Mesenchymal stem cell (in vitro differentiated cells and primary cell): ENCODE results near the gene SLC22A14.
"Not testable (repeated sequence)": the region's sequence is repeated elsewhere in the genome, so short reads cannot be mapped to it uniquely, and the experiment has no call there.

Experiments
- DNase-seq: peaks from one replicate; pipeline ENCODE4 v3.0.0-alpha.2; 2013
- H2AFZ ChIP-seq: one replicate; pipeline ENCODE4 v1.6.1; 2013; ENCODE audit warnings: low read depth, mild to moderate bottlenecking, control low read depth, inconsistent platforms, low read length, moderate library complexity
- H2AK5ac ChIP-seq: 2 replicates; pipeline ENCODE4 v1.6.1; 2013; ENCODE audit warnings: low read length, moderate library complexity, mild to moderate bottlenecking, inconsistent platforms; ENCODE audit not compliant: severe bottlenecking
- H2BK120ac ChIP-seq: one replicate; pipeline ENCODE4 v1.6.1; 2013; ENCODE audit warnings: low read depth, mild to moderate bottlenecking, inconsistent platforms, low read length, moderate library complexity
- H2BK12ac ChIP-seq, 2 experiments: one replicate each; pipeline ENCODE4 v1.6.1; 2013; ENCODE audit warnings: inconsistent platforms in 2 of 2, low read length in 2 of 2, mild to moderate bottlenecking in 2 of 2, moderate library complexity in 2 of 2, control low read depth in 1 of 2
- H2BK15ac ChIP-seq: one replicate; pipeline ENCODE4 v1.6.1; 2013; ENCODE audit warnings: mild to moderate bottlenecking, low read depth, inconsistent platforms; ENCODE audit not compliant: poor library complexity, severe bottlenecking
- H2BK5ac ChIP-seq: 2 replicates; pipeline ENCODE4 v1.6.1; 2013; ENCODE audit warnings: low read depth, mild to moderate bottlenecking, low read length, control low read depth, inconsistent platforms; ENCODE audit not compliant: poor library complexity, severe bottlenecking
- H3K14ac ChIP-seq, 2 experiments: one replicate each; pipeline ENCODE4 v1.6.1; 2013; ENCODE audit warnings: inconsistent platforms in 2 of 2, low read length in 2 of 2, control low read depth in 1 of 2, mild to moderate bottlenecking in 1 of 2, moderate library complexity in 1 of 2
- H3K18ac ChIP-seq, 2 experiments: one replicate each; pipeline ENCODE4 v1.6.1; 2013; ENCODE audit warnings: inconsistent platforms in 2 of 2, low read length in 2 of 2, control low read depth in 1 of 2, low read depth in 1 of 2, mild to moderate bottlenecking in 1 of 2
- H3K23ac ChIP-seq, 2 experiments: one replicate each; pipeline ENCODE4 v1.6.1; 2013; ENCODE audit warnings: inconsistent platforms in 2 of 2, low read length in 2 of 2, mild to moderate bottlenecking in 2 of 2, moderate library complexity in 2 of 2, control low read depth in 1 of 2
- H3K27ac ChIP-seq: 2 replicates; pipeline ENCODE4 v1.5.1; 2013; ENCODE audit warnings: mild to moderate bottlenecking, moderate library complexity, low read length, control low read depth, inconsistent platforms; ENCODE audit not compliant: poor library complexity, severe bottlenecking
- H3K27me3 ChIP-seq, 2 experiments: 2 replicates each; pipeline versions ENCODE4 v1.6.1 to v1.7.0; 2013; ENCODE audit warnings: low read length in 2 of 2, mild to moderate bottlenecking in 2 of 2, moderate library complexity in 2 of 2, control low read depth in 1 of 2, inconsistent platforms in 1 of 2; ENCODE audit not compliant: control insufficient read depth in 1 of 2, insufficient read depth in 1 of 2
- H3K36me3 ChIP-seq, 2 experiments: 2 replicates each; pipeline versions ENCODE4 v1.6.1 to v1.7.0; 2013; ENCODE audit warnings: low read length in 2 of 2, control low read depth in 1 of 2, inconsistent platforms in 1 of 2, low read depth in 1 of 2, mild to moderate bottlenecking in 1 of 2; ENCODE audit not compliant: insufficient read depth in 2 of 2, control insufficient read depth in 1 of 2
- H3K4ac ChIP-seq, 2 experiments: one replicate each; pipeline ENCODE4 v1.6.1; 2013; ENCODE audit warnings: inconsistent platforms in 2 of 2, low read length in 2 of 2, mild to moderate bottlenecking in 2 of 2, moderate library complexity in 2 of 2, control low read depth in 1 of 2, low read depth in 1 of 2
- H3K4me1 ChIP-seq: 2 replicates; pipeline ENCODE4 v1.6.1; 2013; ENCODE audit warnings: low read depth, low read length, control low read depth; ENCODE audit not compliant: control insufficient read depth, insufficient read depth
- H3K4me2 ChIP-seq: 2 replicates; pipeline ENCODE4 v1.6.1; 2013; ENCODE audit warnings: low read length, mild to moderate bottlenecking, inconsistent platforms; ENCODE audit not compliant: poor library complexity, severe bottlenecking
- H3K4me3 ChIP-seq, 2 experiments: 2 replicates each; pipeline versions ENCODE4 v1.5.1 to v1.7.0; 2013; ENCODE audit warnings: low read length in 2 of 2, mild to moderate bottlenecking in 2 of 2, control low read depth in 1 of 2, low read depth in 1 of 2; ENCODE audit not compliant: insufficient read depth in 1 of 2
- H3K79me1 ChIP-seq: replicated peaks from 2 replicates; pipeline ENCODE4 v1.6.1; 2013; ENCODE audit warnings: mild to moderate bottlenecking, control low read depth, low read length, inconsistent platforms; ENCODE audit not compliant: poor library complexity, severe bottlenecking
- H3K9ac ChIP-seq: 2 replicates; pipeline ENCODE4 v1.7.0; 2013; ENCODE audit warnings: mild to moderate bottlenecking, low read length, moderate library complexity
- H3K9me3 ChIP-seq: 2 replicates; pipeline ENCODE4 v1.7.0; 2013; ENCODE audit warnings: mild to moderate bottlenecking, low read length; ENCODE audit not compliant: control insufficient read depth
- H4K8ac ChIP-seq: one replicate; pipeline ENCODE4 v1.6.1; 2013; ENCODE audit warnings: inconsistent platforms, mild to moderate bottlenecking, low read length, moderate library complexity
- H4K91ac ChIP-seq: one replicate; pipeline ENCODE4 v1.6.1; 2013; ENCODE audit warnings: mild to moderate bottlenecking, low read length, inconsistent platforms
- WGBS: methylation state at CpG from one replicate; pipeline ENCODE4 v1.1.7; 2013; ENCODE audit warnings: mixed read lengths; 5-methylcytosine and 5-hydroxymethylcytosine counted together

SLC22A14 gene

DNA sequence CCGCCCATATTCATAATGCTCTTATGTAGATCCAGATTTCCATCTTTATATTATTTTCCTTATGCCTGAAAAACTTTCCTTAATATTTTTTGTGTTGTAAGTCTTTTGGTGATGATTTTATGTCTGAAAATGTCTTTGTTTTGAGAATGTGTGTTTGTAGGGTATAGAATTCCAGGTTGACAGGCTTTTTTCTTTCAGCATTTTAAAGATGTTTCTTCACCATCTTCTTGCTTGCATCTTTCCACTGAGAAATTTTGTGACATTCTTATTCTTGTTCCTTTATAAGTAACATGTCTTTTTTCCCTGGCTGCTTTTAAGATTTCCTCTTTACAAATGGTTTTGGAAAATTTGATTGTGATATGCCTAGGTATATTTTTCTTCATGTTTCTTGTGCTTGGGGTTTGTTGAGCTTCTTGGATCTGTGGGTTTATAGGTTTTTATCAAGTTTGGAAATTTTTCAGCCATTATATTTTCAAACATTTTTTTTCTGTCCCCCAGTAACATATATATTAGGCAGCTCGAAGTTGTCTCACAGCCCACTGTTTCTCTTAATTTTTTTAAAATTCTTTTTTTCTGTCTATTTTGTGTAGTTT lies 43.6 kb upstream of the SLC22A14 start:
- Histone ChIP-seq H3K9ac (no peak overlapping the region), H2BK15ac (no peak overlapping the region), H2AFZ (no peak overlapping the region), H3K27me3 (no peaks in the 10 kb centered on the region), H3K9me3 (peaks cover 28% of the 10 kb centered on the region), H3K18ac (no peak overlapping the region), H2BK120ac (no peak overlapping the region), H2BK5ac (no peak overlapping the region), H3K79me1 (peaks cover 15% of the 10 kb centered on the region), H3K23ac (no peak overlapping the region), H3K4me1 (no peaks in the 10 kb centered on the region), H3K36me3 (peaks cover 4 to 81% of the 10 kb centered on the region in 2 experiments), H4K8ac (no peak overlapping the region), H2BK12ac (no peak overlapping the region), H4K91ac (no peak overlapping the region), H3K27ac (no peak overlapping the region), H3K14ac (no peak overlapping the region), H3K4me2 (no peak overlapping the region), H3K4ac (no peak overlapping the region), H2AK5ac (no peak overlapping the region), H3K4me3 (no peak overlapping the region)
- no CpG with 5 or more reads among the region's 2 CpGs for WGBS
- DNase-seq: no peak

GRCh38 chr3:38242812-38243211 lies 39.3 kb upstream of the SLC22A14 start:
- H3K4me3 ChIP-seq, H3K27ac ChIP-seq, H2BK120ac ChIP-seq, H2AFZ ChIP-seq, H3K23ac ChIP-seq, H2BK15ac ChIP-seq, H2BK5ac ChIP-seq, H3K4me2 ChIP-seq, H3K9ac ChIP-seq, H3K14ac ChIP-seq, DNase-seq, H3K27me3 ChIP-seq, H3K18ac ChIP-seq, H3K4ac ChIP-seq, H3K4me1 ChIP-seq, H2BK12ac ChIP-seq, H4K91ac ChIP-seq, H2AK5ac ChIP-seq, H4K8ac ChIP-seq: not testable (repeated sequence)
- 97% methylated on average over 4 of the region's 4 CpGs for WGBS
- H3K79me1 ChIP-seq: peaks cover 17% of the 10 kb centered on the region
- H3K9me3 ChIP-seq: peaks cover 18% of the 10 kb centered on the region
- peaks cover 7 to 59% of the 10 kb centered on the region in 2 experiments for H3K36me3 ChIP-seq

DNA sequence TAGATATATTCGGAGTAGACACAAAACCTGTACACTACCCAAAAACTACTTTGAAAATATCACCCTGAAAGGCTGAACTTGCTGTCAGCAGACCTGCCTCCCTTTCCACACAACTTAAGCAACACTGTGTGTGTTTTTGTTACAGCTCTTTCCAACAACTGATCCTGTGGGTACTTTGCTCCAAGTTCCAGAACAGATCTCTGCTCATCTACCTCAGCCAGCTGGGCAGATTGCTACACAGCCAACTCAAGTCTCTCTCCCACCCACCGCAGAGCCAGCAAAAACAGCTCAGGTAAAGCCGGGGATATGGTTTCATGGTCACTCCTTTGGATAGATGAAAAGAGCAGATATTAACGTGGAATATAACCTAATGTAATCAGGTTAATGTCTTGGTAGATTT lies 36.2 kb upstream of the SLC22A14 start:
- DNase-seq: no peak
- 97% methylated on average over 3 of the region's 4 CpGs for WGBS

DNA sequence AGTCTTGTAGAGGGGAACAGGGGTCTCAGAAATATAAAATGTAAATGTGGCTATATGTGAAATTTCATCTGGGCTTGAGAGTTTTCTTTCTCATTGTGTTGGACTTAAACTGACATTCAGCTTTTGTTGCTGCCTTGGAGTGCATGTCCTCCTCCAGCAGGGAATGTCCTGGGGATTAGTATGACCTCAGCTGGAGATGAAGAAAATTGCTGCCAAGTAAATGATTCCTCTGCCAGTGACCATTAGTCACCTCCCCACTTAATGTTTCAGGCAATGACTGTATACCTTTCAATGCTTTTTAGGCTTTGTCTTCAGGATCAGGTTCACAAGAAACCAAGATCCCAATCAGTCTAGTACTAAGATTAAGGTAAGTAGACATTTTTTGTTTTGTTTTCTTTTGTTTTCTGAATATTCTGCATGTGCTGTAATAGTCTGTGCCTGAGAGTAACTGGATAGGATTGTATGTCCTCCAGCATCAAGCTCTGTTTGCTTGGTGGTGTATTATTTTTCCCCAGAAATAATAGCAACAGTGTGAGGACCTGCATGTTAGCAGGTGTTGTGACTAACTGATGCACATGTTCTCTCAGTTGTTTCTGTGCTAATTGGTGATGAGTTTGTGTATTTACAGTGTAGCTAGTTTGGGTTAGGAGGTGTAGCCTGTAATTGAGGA lies 34.6 kb upstream of the SLC22A14 start:
- Histone ChIP-seq H3K36me3 (peaks cover 9 to 69% of the 10 kb centered on the region in 2 experiments), H3K9me3 (no peaks in the 10 kb centered on the region), H3K9ac (peak overlapping the region; percentile 28), H3K23ac (no peak overlapping the region), H3K18ac (no peak overlapping the region), H3K4me1 (peaks cover 2% of the 10 kb centered on the region), H4K91ac (no peak overlapping the region), H2BK5ac (peak overlapping the region; percentile 4), H2AFZ (no peak overlapping the region), H3K79me1 (peaks cover 23% of the 10 kb centered on the region), H2BK15ac (no peak overlapping the region), H3K4me2 (no peak overlapping the region), H2BK120ac (no peak overlapping the region), H3K27me3 (no peaks in the 10 kb centered on the region), H3K4ac (no peak overlapping the region), H2AK5ac (no peak overlapping the region), H4K8ac (no peak overlapping the region), H2BK12ac (no peak overlapping the region), H3K27ac (peak overlapping the region; percentile 49), H3K14ac (no peak overlapping the region), H3K4me3 (no peak overlapping the region)
- DNase-seq: peak; percentile 82

More for the DNA sequence above, 36.2 kb upstream of the SLC22A14 start:
- H3K36me3 ChIP-seq: peaks cover 7 to 58% of the 10 kb centered on the region in 2 experiments
- H3K14ac ChIP-seq: no peak overlapping the region
- no peak overlapping the region for H4K91ac ChIP-seq
- no peaks in the 10 kb centered on the region for H3K9me3 ChIP-seq
- H3K23ac ChIP-seq: no peak overlapping the region
- H2BK120ac ChIP-seq: no peak overlapping the region
- no peak overlapping the region for H2BK12ac ChIP-seq
- H3K18ac ChIP-seq: no peak overlapping the region
- no peak overlapping the region for H3K27ac ChIP-seq
- no peak overlapping the region for H2BK15ac ChIP-seq
- H3K4ac ChIP-seq: no peak overlapping the region
- no peak overlapping the region for H3K9ac ChIP-seq
- no peak overlapping the region for H2AFZ ChIP-seq
- H3K4me1 ChIP-seq: peaks cover 2% of the 10 kb centered on the region
- H3K27me3 ChIP-seq: no peaks in the 10 kb centered on the region
- peaks cover 17% of the 10 kb centered on the region for H3K79me1 ChIP-seq
- H3K4me3 ChIP-seq: no peak overlapping the region
- H3K4me2 ChIP-seq: no peak overlapping the region
- H4K8ac ChIP-seq: no peak overlapping the region
- H2AK5ac ChIP-seq: no peak overlapping the region
- no peak overlapping the region for H2BK5ac ChIP-seq
